HG03575 (cell line): ENCODE measurements around the gene ZNF18.
"Not testable (repeated sequence)": the region's sequence is repeated elsewhere in the genome, so short reads cannot be mapped to it uniquely, and the experiment has no call there.

Source experiments
- ATAC-seq: cut with Tn5 transposase; IDR thresholded peaks from one replicate; pipeline ENCODE4 v1.9.1; 2021; ENCODE audit not compliant: unreplicated experiment, insufficient number of reproducible peaks, low FRiP score; ENCODE audit errors: extremely low read depth

The ZNF18 gene

DNA sequence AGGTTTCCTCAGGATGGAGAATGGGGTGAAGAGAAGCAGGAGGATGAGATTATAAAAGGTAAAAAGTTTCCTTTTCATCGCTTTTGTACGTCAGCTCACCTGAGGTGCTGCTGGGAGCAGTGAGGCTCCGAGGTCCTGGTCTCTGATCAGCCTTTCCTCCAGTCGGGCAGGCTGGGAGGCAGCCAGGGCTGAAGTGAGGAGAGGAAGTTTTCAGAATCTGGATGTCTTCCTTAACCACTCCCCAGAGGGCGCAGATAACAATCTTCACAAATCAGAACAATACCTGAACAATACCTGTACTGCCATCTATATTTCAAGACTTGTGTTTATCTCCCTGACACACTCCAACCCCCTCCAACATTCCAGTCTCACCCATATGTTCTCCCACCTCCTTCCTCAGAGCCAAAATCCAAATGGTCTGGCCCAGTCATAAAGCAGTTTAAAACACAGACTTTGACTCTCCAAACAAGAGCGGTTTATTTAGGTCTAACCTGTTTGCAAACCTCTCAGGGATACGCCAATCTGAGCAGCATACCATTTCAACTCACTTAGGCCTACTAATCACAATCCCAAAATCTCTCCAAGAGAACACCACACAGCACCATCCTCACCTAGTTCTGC is 6.8 kb downstream of the ZNF18 start:
- ATAC-seq: no peak

DNA sequence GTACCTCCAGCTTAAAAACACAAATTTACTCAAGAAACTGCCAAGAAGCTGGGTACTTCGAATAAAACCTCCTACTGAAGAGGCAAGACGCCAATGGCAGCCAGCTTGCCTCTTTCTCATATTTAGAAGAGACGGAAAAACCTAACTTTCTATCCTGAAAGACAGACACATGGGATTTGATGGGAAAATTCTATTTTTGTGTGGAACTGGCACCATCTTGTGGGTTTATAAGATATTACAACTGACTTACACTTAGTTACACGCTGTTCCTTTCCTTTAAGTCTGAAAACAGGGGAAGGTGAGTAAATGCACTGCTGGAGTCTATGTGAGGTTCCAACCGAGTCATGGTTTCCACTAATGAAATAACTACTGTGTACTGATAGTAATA is 10.3 kb downstream of the ZNF18 start:
- ATAC-seq: no peak

- ATAC-seq: no peak
These were observed 10.9 kb downstream of the ZNF18 start for GRCh38 chr17:11986179-11986941.

DNA sequence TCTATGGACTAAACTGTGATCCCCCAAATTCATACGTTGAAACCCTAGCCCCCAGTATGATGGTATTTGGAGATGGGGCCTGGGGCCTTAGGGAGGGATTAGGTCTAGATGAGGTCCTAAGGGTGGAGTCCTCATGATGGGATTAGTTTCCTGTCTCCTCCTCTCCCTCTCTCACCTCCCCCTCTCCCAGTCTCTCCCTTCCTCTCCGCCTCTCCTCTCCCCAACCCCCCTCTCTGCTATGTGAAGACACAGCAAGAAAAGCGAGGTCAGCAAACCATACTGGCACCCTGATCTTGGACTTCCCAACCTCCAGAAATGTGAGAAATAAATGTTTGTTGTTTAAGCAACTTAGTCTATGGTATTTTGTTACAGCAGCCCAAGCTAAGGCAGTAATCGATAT is 15.4 kb downstream of the ZNF18 start:
- ATAC-seq: no peak

DNA sequence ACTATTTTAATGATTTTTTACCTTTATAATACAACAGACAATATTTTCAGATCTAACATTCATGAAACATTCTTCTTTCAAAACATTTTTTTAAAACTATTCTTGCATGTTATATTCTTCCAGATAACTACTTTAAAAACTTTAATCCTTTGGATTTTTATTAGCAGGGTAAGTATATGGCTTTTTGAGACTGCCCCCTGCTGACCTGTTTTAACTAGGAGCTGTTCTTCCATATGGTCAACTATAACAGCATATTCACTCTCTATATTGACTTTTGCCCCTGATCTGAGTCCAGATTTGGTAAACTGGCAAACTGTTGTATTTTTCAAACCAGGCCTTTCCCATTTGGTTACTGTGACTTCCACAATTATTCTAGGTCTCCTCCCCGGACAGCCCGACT is 16.5 kb downstream of the ZNF18 start:
- no peak for ATAC-seq

DNA sequence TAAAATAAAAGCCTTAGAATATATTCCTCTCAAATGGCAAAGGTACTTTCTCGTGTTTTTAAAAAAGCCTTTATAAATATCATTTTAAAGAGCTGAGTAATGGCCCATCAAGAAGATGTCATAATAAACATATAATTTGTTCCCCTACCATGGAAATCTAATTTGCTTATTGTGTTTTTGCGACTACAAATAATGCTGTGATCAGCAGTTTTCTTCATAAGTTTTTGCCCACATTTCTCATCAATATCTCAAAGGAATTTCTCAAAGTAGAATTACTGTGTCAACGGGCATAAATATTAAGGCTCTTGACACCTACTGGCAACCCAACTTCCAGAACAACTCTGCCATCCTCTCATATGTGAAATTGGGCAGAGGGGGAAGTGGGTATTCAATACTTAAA is 17.5 kb downstream of the ZNF18 start:
- no peak for ATAC-seq

GRCh38 chr17:11972741-11973140 is 24.5 kb downstream of the ZNF18 start:
- not testable (repeated sequence) for ATAC-seq

GRCh38 chr17:11969565-11969964 is 27.7 kb downstream of the ZNF18 start:
- ATAC-seq: no peak

GRCh38 chr17:11954936-11955335 is 42.3 kb downstream of the ZNF18 start:
- no peak for ATAC-seq

- ATAC-seq: no peak
These were observed 43.4 kb downstream of the ZNF18 start for GRCh38 chr17:11953924-11954323.

GRCh38 chr17:11952610-11953009 is 44.7 kb downstream of the ZNF18 start:
- no peak for ATAC-seq

GRCh38 chr17:11950771-11951519 is 46.3 kb downstream of the ZNF18 start:
- ATAC-seq: no peak

- not testable (repeated sequence) for ATAC-seq
These were observed 47.7 kb downstream of the ZNF18 start for GRCh38 chr17:11949571-11949970.

GRCh38 chr17:11948789-11949188 is 48.5 kb downstream of the ZNF18 start:
- no peak for ATAC-seq

GRCh38 chr17:11944587-11944986 is 52.7 kb downstream of the ZNF18 start:
- ATAC-seq: no peak

DNA sequence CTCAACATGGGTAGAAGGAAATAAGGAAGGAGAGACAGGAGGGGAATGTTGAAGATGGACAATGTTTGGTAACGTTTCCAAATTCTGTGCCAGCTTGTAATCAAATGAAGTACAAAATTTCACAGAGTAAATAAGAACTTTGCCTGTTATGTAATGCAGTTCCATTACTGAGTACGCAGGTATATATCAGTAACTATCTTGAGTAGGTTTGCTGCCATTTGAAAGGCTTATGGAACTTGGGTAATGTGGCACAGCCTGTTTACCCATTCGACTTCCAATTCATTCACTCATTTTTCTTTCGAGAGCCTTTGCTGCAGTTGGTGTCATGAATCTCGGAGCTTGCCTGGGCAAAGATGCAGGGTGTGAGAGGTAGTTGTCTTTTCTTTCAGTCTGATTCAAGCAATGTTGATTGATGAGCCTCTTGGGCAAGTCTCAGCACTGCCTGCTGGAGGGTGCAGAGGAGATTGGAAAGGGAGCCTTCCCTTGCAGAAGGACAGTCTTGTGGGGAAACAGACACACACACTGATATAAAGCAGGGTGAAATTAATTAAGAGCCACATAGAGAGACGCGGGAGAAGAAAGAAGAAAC is 53.4 kb downstream of the ZNF18 start:
- ATAC-seq: no peak

DNA sequence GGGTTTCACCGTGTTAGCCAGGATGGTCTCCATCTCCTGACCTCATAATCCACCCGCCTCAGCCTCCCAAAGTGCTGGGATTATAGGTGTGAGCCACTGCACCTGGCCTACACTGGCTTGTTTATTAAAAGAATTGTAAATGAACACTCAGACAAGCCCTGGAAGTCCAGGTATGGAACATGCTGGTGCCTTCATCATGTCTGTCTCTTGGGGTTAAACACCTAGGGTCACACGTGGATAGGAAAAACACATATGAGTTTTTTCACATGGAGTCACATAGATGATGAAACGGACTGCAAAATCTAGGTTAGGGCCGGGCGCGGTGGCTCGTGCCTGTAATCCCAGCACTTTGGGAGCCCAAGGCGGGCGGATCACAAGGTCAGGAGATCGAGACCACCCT is 54.2 kb downstream of the ZNF18 start:
- not testable (repeated sequence) for ATAC-seq

DNA sequence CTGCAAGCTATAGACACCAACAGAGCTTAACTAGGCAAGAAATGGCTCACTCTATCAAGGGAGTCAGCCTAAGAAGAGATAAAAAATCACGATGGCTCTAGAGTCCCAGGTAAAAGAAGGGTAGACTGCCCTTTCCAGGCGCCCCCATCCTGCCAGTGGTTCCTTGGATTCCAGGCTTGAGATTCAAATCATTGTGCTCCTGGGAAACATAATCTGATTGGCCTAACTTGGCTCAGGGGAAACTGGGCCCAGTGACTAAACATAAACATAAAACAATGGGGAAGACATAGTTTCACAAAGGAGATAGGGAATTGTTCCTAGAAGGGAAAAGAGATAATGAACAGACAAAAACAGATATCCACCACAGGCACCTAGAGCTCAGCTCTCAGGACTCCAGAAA is 56.4 kb downstream of the ZNF18 start:
- no peak for ATAC-seq

DNA sequence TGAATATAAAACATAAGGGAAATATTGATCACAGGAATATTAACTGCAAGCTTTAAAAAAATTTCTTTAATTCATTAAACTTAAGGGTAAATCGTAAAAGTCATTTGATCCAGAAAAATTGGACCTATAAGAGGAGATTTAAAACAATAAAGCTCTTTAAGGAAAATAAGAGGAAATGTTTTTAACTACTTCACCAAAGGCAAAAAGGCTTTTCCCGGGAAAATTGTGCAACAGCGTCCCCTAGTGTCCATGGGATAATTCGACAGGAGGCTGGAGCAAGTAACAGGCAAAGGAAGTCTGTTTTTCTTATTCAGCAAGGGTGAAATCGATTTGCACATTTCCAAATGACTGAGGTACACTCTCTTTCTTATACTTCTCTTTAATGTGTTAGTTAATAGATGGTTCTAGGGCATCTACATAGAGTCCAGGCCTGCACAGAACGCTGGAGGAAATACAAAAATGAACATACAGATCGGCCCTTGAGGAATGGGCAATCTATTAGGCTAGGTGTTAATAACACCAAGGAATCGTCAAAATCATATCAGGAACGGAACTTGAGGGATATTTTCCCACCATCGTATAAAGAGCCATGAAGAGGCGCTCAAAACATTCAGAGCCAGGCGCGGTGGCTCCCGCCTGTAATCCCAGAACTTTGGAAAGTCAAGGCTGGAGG is 61.4 kb downstream of the ZNF18 start:
- ATAC-seq: no peak
